OCI-M2 (cell line): Measurements from ENCODE around the gene PRCC.
A peak's percentile ranks its signal among the peaks of the same experiment; 100 is the strongest.

Experiments used
- DNase-seq: peaks from one replicate; lab custom pipeline; 2025; ENCODE audit not compliant: unreplicated experiment; lab: John Stamatoyannopoulos, UW

PRCC gene

GRCh38 chr1:156767101-156767878 is at the start of gene PRCC:
Gene PRCC, plus strand, starts transcription at chr1:156767535. Its CDS starts 237 bp downstream, at chr1:156767772.
- peak; percentile 82 for DNase-seq

GRCh38 chr1:156721131-156721530 is 46.2 kb upstream of the PRCC start:
- DNase-seq: no peak

DNA sequence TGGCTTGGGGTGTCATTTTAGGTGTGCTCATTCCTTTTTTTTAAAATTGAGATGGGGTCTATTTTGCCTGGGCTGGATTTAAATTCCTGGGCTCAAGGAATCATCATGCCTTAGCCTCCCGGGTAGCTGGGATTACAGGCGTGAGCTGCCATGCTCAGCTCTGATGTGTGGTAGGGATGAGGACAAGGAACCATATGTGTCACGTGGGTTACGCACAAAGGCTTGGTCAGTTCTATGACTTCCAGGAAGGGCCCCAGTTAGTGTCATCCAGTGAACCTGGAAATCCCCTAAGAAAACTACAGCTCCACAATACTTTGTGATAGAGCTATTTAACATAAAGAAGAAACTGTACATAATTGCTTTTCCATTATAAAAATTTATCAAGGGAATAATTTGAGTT is 45.8 kb upstream of the PRCC start:
- DNase-seq: no peak

DNA sequence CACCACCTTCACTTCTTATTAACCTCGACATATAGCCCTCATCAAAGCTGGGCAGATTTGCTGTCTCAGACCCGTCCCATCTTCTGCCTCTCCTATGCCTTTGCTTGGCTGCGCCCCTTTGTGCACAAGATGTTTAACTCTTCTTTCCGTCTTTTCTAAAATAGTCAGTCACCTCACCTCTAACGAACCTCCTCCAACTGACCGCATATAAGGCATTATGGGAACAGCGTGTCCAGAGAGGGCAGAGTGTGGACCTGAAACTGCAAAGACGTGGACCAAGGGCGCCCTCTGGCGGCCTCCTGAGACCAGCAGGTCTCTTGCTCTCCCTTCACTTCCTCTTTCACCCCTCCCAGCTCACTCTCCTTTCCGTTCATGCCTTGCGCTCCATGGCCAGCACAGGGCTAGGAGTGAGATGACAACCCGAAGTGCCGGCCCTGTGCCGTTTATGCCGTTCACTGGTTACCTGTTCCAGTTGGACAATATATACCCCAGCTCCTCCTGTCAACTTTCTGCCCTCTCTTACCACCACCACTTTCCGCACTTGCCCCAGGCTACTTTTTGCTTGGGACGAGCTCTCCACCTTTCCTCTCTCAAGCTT is 41.6 kb upstream of the PRCC start:
- peak; percentile 68 for DNase-seq

GRCh38 chr1:156726549-156727226 is 40.6 kb upstream of the PRCC start:
- peak; percentile 29 for DNase-seq

GRCh38 chr1:156727492-156727891 is 39.8 kb upstream of the PRCC start:
- DNase-seq: no peak

GRCh38 chr1:156727926-156728598 is 39.3 kb upstream of the PRCC start, which contains the start of gene METTL25B:
Gene METTL25B, plus strand, starts transcription at chr1:156728469. Its CDS starts 636 bp downstream, at chr1:156729105.
- DNase-seq: no peak

- peak; percentile 71 for DNase-seq
Measured at GRCh38 chr1:156728599-156729462, 38.5 kb upstream of the PRCC start, which contains the start of gene ISG20L2. Gene ISG20L2, minus strand, starts transcription at chr1:156728766. Its CDS starts 1,114 bp downstream, at chr1:156727652.

- DNase-seq: no peak
Measured at GRCh38 chr1:156733989-156734584, 33.2 kb upstream of the PRCC start.

- DNase-seq: no peak
Measured at GRCh38 chr1:156738407-156738806, 28.9 kb upstream of the PRCC start.

DNA sequence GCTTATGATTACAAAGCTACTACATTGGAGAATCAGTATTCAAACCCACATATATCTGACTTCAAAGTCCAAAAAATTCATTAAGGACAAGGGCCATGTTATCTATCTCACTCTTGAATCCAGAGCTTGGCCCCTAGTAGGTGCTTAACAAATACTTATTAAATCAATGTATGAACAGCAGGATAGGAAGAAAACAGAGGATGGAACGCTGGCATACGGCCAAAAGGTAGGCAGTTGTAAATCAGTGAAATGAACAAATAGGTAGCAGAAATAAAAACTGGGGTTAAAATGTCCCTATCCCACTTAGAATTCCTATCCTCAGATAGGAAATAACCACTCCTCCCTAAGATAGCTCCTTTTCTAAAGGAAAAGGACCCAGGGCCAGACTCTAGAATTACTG is 28.4 kb upstream of the PRCC start:
- no peak for DNase-seq

GRCh38 chr1:156740237-156740740 is 27.0 kb upstream of the PRCC start:
- DNase-seq: no peak

GRCh38 chr1:156740741-156741480 is 26.4 kb upstream of the PRCC start, which contains the start of gene MRPL24:
Gene MRPL24, minus strand, starts transcription at chr1:156741088. Its CDS starts 2,384 bp downstream, at chr1:156738704.
- DNase-seq: peak; percentile 88

GRCh38 chr1:156741481-156741983 is 25.8 kb upstream of the PRCC start:
- no peak for DNase-seq

GRCh38 chr1:156742017-156742416 is 25.3 kb upstream of the PRCC start:
- no peak for DNase-seq

- DNase-seq: no peak
Measured at GRCh38 chr1:156742801-156743200, 24.5 kb upstream of the PRCC start.

GRCh38 chr1:156743367-156744302 is 23.7 kb upstream of the PRCC start:
- DNase-seq: no peak

GRCh38 chr1:156744344-156744743 is 23.0 kb upstream of the PRCC start:
- no peak for DNase-seq
